ENCODE results near the gene HS6ST1.

HS6ST1 gene

GRCh38 chr2:128298286-128298685 is 20.4 kb downstream of the HS6ST1 start:
- no peak for TF ChIP-seq CTCF (conservative IDR thresholded peaks at IDR 0.05; ENCODE audit: control insufficient read depth, insufficient read depth, low read depth, low read length)
- no peak overlapping the region for H3K4me3 ChIP-seq (ENCODE audit: control insufficient read depth, low read depth, low read length)
- no peak for DNase-seq (ENCODE audit: low read depth)

GRCh38 chr2:128293870-128294455 is 24.7 kb downstream of the HS6ST1 start:
- no peak overlapping the region for H3K4me3 ChIP-seq (ENCODE audit: control insufficient read depth, low read depth, low read length)
- no peak for TF ChIP-seq CTCF (conservative IDR thresholded peaks at IDR 0.05; ENCODE audit: control insufficient read depth, insufficient read depth, low read depth, low read length)
- no peak for DNase-seq (ENCODE audit: low read depth)

GRCh38 chr2:128293426-128293755 is 25.3 kb downstream of the HS6ST1 start:
- no peak overlapping the region for H3K4me3 ChIP-seq (ENCODE audit: control insufficient read depth, low read depth, low read length)
- TF ChIP-seq CTCF (conservative IDR thresholded peaks at IDR 0.05; ENCODE audit: control insufficient read depth, insufficient read depth, low read depth, low read length), result no peak
- DNase-seq (ENCODE audit: low read depth), result no peak

- TF ChIP-seq CTCF (conservative IDR thresholded peaks at IDR 0.05; ENCODE audit: control insufficient read depth, insufficient read depth, low read depth, low read length), result no peak
- H3K4me3 ChIP-seq (ENCODE audit: control insufficient read depth, low read depth, low read length), result no peak overlapping the region
- no peak for DNase-seq (ENCODE audit: low read depth)
These were observed 25.9 kb downstream of the HS6ST1 start for GRCh38 chr2:128292599-128293425.

GRCh38 chr2:128291844-128292598 is 26.6 kb downstream of the HS6ST1 start:
- no peak for TF ChIP-seq CTCF (conservative IDR thresholded peaks at IDR 0.05; ENCODE audit: control insufficient read depth, insufficient read depth, low read depth, low read length)
- no peak overlapping the region for H3K4me3 ChIP-seq (ENCODE audit: control insufficient read depth, low read depth, low read length)
- DNase-seq (ENCODE audit: low read depth), result no peak

- no peak overlapping the region for H3K4me3 ChIP-seq (ENCODE audit: control insufficient read depth, low read depth, low read length)
- no peak for DNase-seq (ENCODE audit: low read depth)
- no peak for TF ChIP-seq CTCF (conservative IDR thresholded peaks at IDR 0.05; ENCODE audit: control insufficient read depth, insufficient read depth, low read depth, low read length)
These were observed 27.4 kb downstream of the HS6ST1 start for GRCh38 chr2:128291161-128291843.
